BJ (cell line): ENCODE measurements around the gene TRMT10C. TPM values are rescaled to one million over a fixed set of nuclear protein-coding genes. Genes with fewer than 3 reads are reported as not detected.

Experiments
- CTCF ChIA-PET: fragments of 350-600 bp; formaldehyde crosslinking; extraction: SDS; loops from one replicate; lab custom pipeline; 2021; ENCODE audit warnings: antibody characterized with exemption, inconsistent platforms; lab: Yijun Ruan, JAX
- POLR2A ChIA-PET: fragments of 300-600 bp; sonication (Branson Sonifier 250); formaldehyde crosslinking; extraction: SDS; loops from one replicate; lab custom pipeline; 2021; ENCODE audit warnings: antibody characterized with exemption; lab: Charles Lee
- DNase-seq: peaks from one replicate; pipeline ENCODE4 v3.0.0-alpha.2; 2011; ENCODE audit warnings: low read depth
- H3K27me3 ChIP-seq: 2 replicates; pipeline ENCODE4 v1.6.0; 2011; ENCODE audit warnings: low read length; ENCODE audit not compliant: control insufficient read depth, insufficient read depth
- H3K36me3 ChIP-seq: 2 replicates; pipeline ENCODE4 v1.5.1; 2011; ENCODE audit warnings: low read length; ENCODE audit not compliant: control insufficient read depth, insufficient read depth
- H3K4me3 ChIP-seq: 2 replicates; pipeline ENCODE4 v1.5.1; 2011; ENCODE audit warnings: low read depth, mild to moderate bottlenecking, control low read depth, low read length
- CTCF ChIP-seq: IDR thresholded peaks from 2 replicates; pipeline ENCODE4 v1.5.1; 2011; ENCODE audit warnings: low read depth, mild to moderate bottlenecking, control low read depth, inconsistent platforms, low read length, moderate library complexity; ENCODE audit not compliant: insufficient read depth
- polyA plus RNA-seq: library from polyadenylated mRNA; depleted of rRNA; stranded (reverse); fragments of >200 nt; gene quantifications from 2 replicates; pipeline ENCODE4 v1.2.3, GENCODE V29; 2011

Gene TRMT10C
- polyA plus RNA-seq, 1 experiment: 7.4 TPM

- TF ChIP-seq CTCF: no peak
- 0 out of 2 replicates have a peak, but pooled peaks cover 1% of the 10 kb centered on the region for H3K27me3 ChIP-seq
- H3K36me3 ChIP-seq: no peaks in the 10 kb centered on the region
- ChIA-PET POLR2A (no interaction called here), CTCF (interaction anchor here (0.7 kb wide), 1 partner anchor 9 kb away, joined by 3 read pairs; no protein-coding TSS in a partner anchor)
- H3K4me3 ChIP-seq: no peak overlapping the region
- DNase-seq: no peak
Observed at GRCh38 chr3:101529816-101530685, 31.6 kb upstream of the TRMT10C start.

- DNase-seq: no peak
- no peaks in the 10 kb centered on the region for H3K36me3 ChIP-seq
- no peak overlapping the region for H3K4me3 ChIP-seq
- CTCF ChIA-PET: interaction anchor here (0.7 kb wide), 1 partner anchor 9 kb away, joined by 3 read pairs; no protein-coding TSS in a partner anchor
- no peak for TF ChIP-seq CTCF
- POLR2A ChIA-PET: interaction anchor here (0.6 kb wide), 1 partner anchor 1214 kb away, joined by 3 read pairs; no protein-coding TSS in a partner anchor
- H3K27me3 ChIP-seq: 0 out of 2 replicates have a peak, but pooled peaks cover 1% of the 10 kb centered on the region
Observed at GRCh38 chr3:101530686-101531047, 31.0 kb upstream of the TRMT10C start.

GRCh38 chr3:101531473-101532086 is 30.1 kb upstream of the TRMT10C start:
- Histone ChIP-seq H3K27me3 (peaks cover 3% of the 10 kb centered on the region; the same call in 1 of the 2 replicates), H3K36me3 (no peaks in the 10 kb centered on the region), H3K4me3 (no peak overlapping the region)
- POLR2A ChIA-PET: no interaction called here
- no peak for TF ChIP-seq CTCF
- CTCF ChIA-PET: no interaction called here
- no peak for DNase-seq

GRCh38 chr3:101532783-101533602 is 28.7 kb upstream of the TRMT10C start:
- H3K27me3 ChIP-seq: peaks cover 3% of the 10 kb centered on the region; the same call in 1 of the 2 replicates
- POLR2A ChIA-PET: no interaction called here
- no peak for DNase-seq
- TF ChIP-seq CTCF: no peak
- no peak overlapping the region for H3K4me3 ChIP-seq
- H3K36me3 ChIP-seq: no peaks in the 10 kb centered on the region
- CTCF ChIA-PET: no interaction called here
